NOMO-1 treated with dmso at 0.1 percent for 144 hours (cell line): ENCODE data around the gene LTBR.
A peak's percentile ranks its signal among the peaks of the same experiment; 100 is the strongest.

ENCODE experiments used
- DNase-seq: peaks from one replicate; lab custom pipeline; 2025; ENCODE audit not compliant: unreplicated experiment; lab: John Stamatoyannopoulos, UW

LTBR gene

GRCh38 chr12:6367065-6367968 lies 16.6 kb upstream of the LTBR start:
- peak; percentile 91 for DNase-seq

- peak; percentile 70 for DNase-seq
Measured at GRCh38 chr12:6367969-6368892, 15.7 kb upstream of the LTBR start.

GRCh38 chr12:6368906-6369525 lies 14.9 kb upstream of the LTBR start:
- DNase-seq, result no peak

- DNase-seq, result no peak
Measured at GRCh38 chr12:6369916-6370575, 13.9 kb upstream of the LTBR start.

- no peak for DNase-seq
Measured at GRCh38 chr12:6370576-6370935, 13.4 kb upstream of the LTBR start.

GRCh38 chr12:6370994-6371754 lies 12.8 kb upstream of the LTBR start:
- DNase-seq, result no peak

- DNase-seq, result peak; percentile 61
Measured at GRCh38 chr12:6372403-6373003, 11.5 kb upstream of the LTBR start.

- no peak for DNase-seq
Measured at GRCh38 chr12:6373022-6373787, 10.8 kb upstream of the LTBR start.

GRCh38 chr12:6374028-6374785 lies 9.8 kb upstream of the LTBR start:
- DNase-seq, result no peak

GRCh38 chr12:6374786-6375160 lies 9.2 kb upstream of the LTBR start:
- DNase-seq, result no peak

GRCh38 chr12:6375269-6376078 lies 8.5 kb upstream of the LTBR start, which contains the start of gene SCNN1A:
TSS of gene SCNN1A (minus strand) at chr12:6375563. CDS start at chr12:6374783, 780 bp downstream.
- no peak for DNase-seq

GRCh38 chr12:6376079-6376869 lies 7.7 kb upstream of the LTBR start:
- peak; percentile 28 for DNase-seq

- peak; percentile 24 for DNase-seq
Measured at GRCh38 chr12:6376870-6377666, 6.9 kb upstream of the LTBR start.

- no peak for DNase-seq
Measured at GRCh38 chr12:6377667-6377994, 6.3 kb upstream of the LTBR start.

- DNase-seq, result peak; percentile 41
Measured at GRCh38 chr12:6378709-6379472, 5.1 kb upstream of the LTBR start.
